Activated T-cell treated with anti-CD3 and anti-CD28 coated beads, Interleukin-2, amount 50 U/mL, for 72 hours (primary cell): ENCODE results near the gene C1QTNF9B. TPM values are rescaled to one million over a fixed set of nuclear protein-coding genes. Genes with fewer than 3 reads are reported as not detected.
"Not testable (repeated sequence)": the region's sequence is repeated elsewhere in the genome, so short reads cannot be mapped to it uniquely, and the experiment has no call there.

ENCODE experiments used
- ATAC-seq, 2 donors: fragments of 150-1000 bp; cut with Tn5 transposase; replicated peaks in 1 of 2; 2 replicates each; pipeline ENCODE4 v1.10.0; 2021; ENCODE audit warnings: moderate library complexity in 2 of 2, mild to moderate bottlenecking in 1 of 2
- DNase-seq, 2 donors: peaks; one replicate each; pipeline ENCODE4 v3.0.0; 2021 to 2022; ENCODE audit warnings: mixed read lengths in 1 of 2
- H3K27ac Mint-ChIP-seq: one replicate; pipeline ENCODE4 v1.8.0; 2022; ENCODE audit warnings: mild to moderate bottlenecking, moderate library complexity, mixed read lengths
- H3K27me3 Mint-ChIP-seq: one replicate; pipeline ENCODE4 v1.8.0; 2022; ENCODE audit warnings: low read depth, mixed read lengths
- H3K36me3 Mint-ChIP-seq, 2 donors: one replicate each; pipeline ENCODE4 v1.8.0; 2022; ENCODE audit warnings: mixed read lengths in 2 of 2, mild to moderate bottlenecking in 1 of 2; ENCODE audit not compliant: insufficient read depth in 2 of 2
- H3K4me1 Mint-ChIP-seq: one replicate; pipeline ENCODE4 v1.8.0; 2022; ENCODE audit warnings: low read depth, mixed read lengths
- H3K4me3 Mint-ChIP-seq, 2 donors: one replicate each; pipeline ENCODE4 v1.8.0; 2022; ENCODE audit warnings: mild to moderate bottlenecking in 2 of 2, mixed read lengths in 2 of 2, moderate library complexity in 2 of 2
- H3K9me3 Mint-ChIP-seq, 2 donors: one replicate each; pipeline ENCODE4 v1.8.0; 2022; ENCODE audit warnings: mixed read lengths in 2 of 2
- total RNA-seq, 2 donors: library from RNA; stranded (reverse); gene quantifications; one replicate each; pipeline ENCODE4 v1.2.3, GENCODE V29; 2022

C1QTNF9B gene
- total RNA-seq, 2 donors from 2014 or later, result not detected

DNA sequence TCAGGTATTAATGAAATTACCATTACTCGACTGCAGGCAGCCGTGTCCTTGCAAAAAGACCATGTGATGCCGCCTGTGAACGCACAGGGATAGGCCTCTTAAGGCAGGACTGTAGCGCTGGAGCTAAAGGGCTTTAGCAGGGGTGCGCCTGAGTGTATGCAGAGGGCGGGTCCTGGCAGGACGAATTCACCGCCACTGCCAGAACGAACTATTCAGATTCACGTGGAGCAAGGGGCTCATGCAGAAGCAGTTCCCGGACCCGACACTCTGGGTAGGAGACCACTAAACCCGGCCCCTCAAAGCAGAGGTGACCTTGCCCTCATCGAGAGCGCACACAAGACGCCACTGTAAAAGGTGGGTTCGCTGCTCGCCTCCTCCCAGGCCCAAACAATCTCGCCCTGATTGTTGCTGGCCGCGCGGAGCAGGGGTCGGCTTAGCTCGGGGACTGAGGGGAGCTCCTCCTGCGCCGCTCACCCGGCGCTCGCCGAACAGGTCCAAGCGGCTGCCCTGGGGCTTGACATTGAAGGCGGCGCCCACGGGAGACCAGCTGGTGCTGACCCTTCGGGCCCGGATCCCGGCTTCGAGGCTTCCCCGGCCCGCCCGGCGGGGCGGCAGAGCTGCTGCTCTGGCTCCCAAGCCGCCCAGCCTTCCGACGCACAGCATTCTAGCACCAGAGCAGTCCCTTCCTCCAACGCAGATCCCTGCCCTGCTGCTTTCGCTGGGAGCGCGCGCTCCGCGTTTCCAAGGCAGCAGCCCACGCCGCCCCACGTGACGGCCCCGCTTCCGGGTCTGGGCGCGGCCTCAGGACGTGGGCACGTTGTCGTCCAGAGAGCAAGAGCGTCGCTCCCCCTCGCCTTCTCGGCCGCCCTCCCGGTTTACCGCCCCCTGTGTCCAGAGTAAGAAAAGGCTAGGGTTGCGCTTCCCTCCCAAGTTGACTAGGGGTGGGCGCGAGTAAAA lies 8.4 kb downstream of the C1QTNF9B start, which contains the start of gene MIPEP:
Gene MIPEP, minus strand, starts transcription at position 743 of the 957 bp plus-strand sequence. Its CDS starts 80 bp downstream, at position 663.
- H3K27ac Mint-ChIP-seq, result peak within 1 kb of the TSS; percentile 62
- no peaks in the 10 kb centered on the region for H3K9me3 Mint-ChIP-seq
- peak; percentile 96 to 97 for ATAC-seq
- H3K4me1 Mint-ChIP-seq, result peaks cover 27% of the 10 kb centered on the region
- no peaks in the 10 kb centered on the region for H3K27me3 Mint-ChIP-seq
- peaks cover 0 to 3% of the 10 kb centered on the region in 2 donors for H3K36me3 Mint-ChIP-seq
- H3K4me3 Mint-ChIP-seq, result peak within 1 kb of the TSS; percentile 81 to 95
- DNase-seq, result peak; percentile 93 to 94

DNA sequence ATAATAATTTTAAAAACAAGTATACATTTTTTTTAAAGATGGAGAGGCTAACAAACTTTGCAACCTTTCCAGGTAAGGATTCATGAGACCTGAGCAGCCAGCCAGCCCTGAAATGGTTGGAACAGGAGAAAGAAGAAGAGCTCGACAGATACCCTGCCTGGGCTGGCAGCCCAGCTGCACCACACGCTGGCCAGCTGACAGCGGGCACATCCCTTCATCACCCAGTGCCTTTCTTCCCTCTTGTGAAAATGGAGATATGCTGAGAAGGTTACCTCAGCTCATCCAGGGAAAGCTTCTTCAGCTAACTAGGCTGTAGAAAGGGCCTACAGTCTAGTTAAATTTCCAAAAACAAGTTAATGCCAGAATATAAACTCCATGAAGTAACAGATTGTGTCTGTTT lies 12.9 kb downstream of the C1QTNF9B start:
- not testable (repeated sequence) for H3K9me3 Mint-ChIP-seq, ATAC-seq
- H3K4me1 Mint-ChIP-seq, result peaks cover 15% of the 10 kb centered on the region

DNA sequence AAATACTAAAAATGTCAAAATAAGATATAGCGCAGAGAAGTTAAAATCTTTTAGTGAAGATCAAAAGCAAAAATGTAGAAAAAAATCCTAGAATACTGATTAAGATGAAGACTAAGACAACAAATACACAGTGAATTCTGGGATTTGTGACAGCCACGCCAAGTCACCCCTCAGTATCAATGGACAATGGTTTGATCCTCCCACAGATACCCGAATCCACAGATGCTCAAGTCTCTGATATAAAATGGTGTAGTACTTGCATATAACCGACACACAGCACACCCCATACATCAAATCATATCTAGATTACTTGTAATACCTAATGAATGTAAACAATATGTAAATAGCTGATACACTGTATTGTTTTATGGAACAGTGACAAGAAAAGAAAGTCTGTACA lies 14.0 kb downstream of the C1QTNF9B start:
- peaks cover 0 to 6% of the 10 kb centered on the region in 2 donors for H3K36me3 Mint-ChIP-seq
- ATAC-seq, result no peak

More for the DNA sequence above, 12.9 kb downstream of the C1QTNF9B start:
- DNase-seq, H3K27ac Mint-ChIP-seq, H3K27me3 Mint-ChIP-seq, H3K36me3 Mint-ChIP-seq, H3K4me3 Mint-ChIP-seq: not testable (repeated sequence)

DNA sequence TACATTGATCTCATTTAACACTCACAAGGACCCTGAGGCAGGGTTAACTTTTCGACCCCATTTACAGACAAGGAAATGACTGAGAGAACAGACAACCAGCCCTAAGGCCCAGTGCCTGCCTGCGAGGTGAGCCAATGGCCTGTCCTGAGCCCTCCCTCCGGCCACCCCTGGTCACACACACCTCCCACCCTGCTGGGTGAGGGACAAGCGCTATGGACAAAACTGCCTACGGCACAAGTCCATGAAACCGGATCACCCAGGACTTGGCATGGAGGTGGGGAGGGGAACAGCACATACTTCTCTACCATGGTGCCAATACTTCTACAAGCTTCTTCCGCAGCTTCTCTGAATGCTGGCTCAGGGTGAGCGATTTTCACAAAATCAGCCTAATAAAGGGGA lies 15.9 kb downstream of the C1QTNF9B start:
- H3K27me3 Mint-ChIP-seq, DNase-seq, H3K9me3 Mint-ChIP-seq, H3K4me1 Mint-ChIP-seq, H3K4me3 Mint-ChIP-seq, H3K27ac Mint-ChIP-seq, ATAC-seq, H3K36me3 Mint-ChIP-seq: not testable (repeated sequence)

More for the DNA sequence above, 14.0 kb downstream of the C1QTNF9B start:
- Mint-ChIP-seq H3K27ac (no peak overlapping the region), H3K9me3 (no peaks in the 10 kb centered on the region), H3K27me3 (no peaks in the 10 kb centered on the region), H3K4me3 (no peak overlapping the region), H3K4me1 (peaks cover 11% of the 10 kb centered on the region)
- no peak for DNase-seq

DNA sequence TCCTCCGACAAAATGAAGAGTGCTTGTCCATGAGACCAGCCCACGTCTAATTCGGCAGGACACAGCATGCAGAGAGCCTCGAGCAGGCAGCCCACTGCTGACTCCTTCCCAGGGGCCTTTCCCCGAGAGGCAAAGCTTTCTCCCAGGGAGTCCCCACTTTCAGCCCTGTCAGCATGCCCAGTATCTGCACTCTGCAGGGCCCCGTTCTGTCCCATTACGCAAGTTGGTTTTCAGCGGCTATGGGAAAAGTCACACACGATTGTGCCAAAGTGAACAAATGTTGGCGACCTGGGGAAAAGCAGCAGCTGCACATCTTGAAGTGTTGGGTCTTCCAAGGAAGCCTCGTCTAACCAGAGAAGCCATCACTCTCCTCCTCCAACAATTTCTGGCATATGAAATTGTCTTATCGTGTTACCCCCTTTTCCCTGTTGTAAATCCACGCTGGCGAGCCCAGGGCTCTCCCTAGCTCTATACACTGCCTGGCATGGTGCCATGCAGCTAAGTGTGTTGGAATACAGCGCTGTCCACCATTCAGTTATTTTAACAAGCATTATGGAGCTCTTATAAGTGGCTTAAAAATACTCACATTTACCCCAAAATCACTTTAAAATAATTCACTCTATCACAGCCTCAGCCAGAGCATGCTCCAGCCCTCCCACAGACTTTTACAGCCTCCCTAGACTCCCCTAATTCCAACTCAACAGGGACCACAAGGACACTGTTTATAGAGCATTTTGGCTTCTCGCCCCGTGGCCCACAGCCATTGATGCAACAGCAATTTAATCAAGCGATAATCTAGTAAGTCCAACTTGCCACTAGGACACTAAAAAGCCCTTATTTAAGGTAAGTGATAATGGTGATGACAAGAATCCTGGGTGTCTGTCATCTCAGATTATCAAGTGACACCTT lies 16.6 kb downstream of the C1QTNF9B start:
- not testable (repeated sequence) for H3K27ac Mint-ChIP-seq, H3K4me1 Mint-ChIP-seq, H3K4me3 Mint-ChIP-seq, H3K9me3 Mint-ChIP-seq, DNase-seq, H3K36me3 Mint-ChIP-seq, H3K27me3 Mint-ChIP-seq, ATAC-seq

DNA sequence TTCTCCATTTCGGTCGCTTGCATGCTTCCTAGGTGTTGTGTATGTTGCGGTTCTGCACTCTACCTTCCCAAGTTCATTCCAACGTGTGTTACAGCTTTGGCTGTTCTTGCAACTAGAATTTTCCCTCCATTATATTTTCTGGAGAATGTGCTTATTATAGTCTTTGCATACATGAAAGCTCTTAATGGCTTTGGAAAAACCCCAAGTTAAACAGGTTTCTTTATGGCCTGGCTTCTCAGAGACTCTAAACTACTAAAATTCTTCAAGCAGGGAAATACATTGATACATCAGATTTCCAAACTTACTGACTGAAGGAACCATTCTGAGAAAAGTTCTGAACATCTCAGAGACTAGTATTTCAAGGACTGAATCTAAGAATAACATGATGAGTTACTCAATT lies 20.0 kb downstream of the C1QTNF9B start:
- no peak overlapping the region for H3K4me3 Mint-ChIP-seq
- no peaks in the 10 kb centered on the region for H3K36me3 Mint-ChIP-seq
- H3K4me1 Mint-ChIP-seq, result no peaks in the 10 kb centered on the region
- H3K27ac Mint-ChIP-seq, result no peak overlapping the region
- H3K9me3 Mint-ChIP-seq, result no peaks in the 10 kb centered on the region
- ATAC-seq, result no peak
- DNase-seq, result no peak
- H3K27me3 Mint-ChIP-seq, result no peaks in the 10 kb centered on the region

DNA sequence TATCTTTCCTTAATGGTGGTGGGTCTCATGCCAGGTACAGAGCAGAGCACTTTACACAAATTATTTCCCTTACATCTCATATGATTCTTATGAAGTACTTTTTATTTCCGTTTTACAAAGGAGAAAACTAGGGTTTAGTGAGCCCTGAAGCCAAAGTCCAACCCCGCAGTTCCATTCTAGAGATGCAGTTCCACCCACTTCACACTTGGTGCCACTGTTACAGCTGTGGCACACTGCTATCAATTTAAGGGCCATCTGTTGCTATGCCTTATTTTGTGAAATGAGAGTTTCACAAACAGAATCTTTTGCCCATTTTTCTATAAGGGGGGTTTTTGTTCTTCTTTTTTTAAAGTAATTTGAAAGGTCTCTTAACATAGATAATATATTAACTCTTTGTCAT lies 21.0 kb downstream of the C1QTNF9B start:
- no peak overlapping the region for H3K27ac Mint-ChIP-seq
- no peaks in the 10 kb centered on the region for H3K9me3 Mint-ChIP-seq
- H3K4me3 Mint-ChIP-seq, result no peak overlapping the region
- H3K36me3 Mint-ChIP-seq, result no peaks in the 10 kb centered on the region
- DNase-seq, result no peak
- no peaks in the 10 kb centered on the region for H3K27me3 Mint-ChIP-seq
- H3K4me1 Mint-ChIP-seq, result no peaks in the 10 kb centered on the region
- no peak for ATAC-seq

DNA sequence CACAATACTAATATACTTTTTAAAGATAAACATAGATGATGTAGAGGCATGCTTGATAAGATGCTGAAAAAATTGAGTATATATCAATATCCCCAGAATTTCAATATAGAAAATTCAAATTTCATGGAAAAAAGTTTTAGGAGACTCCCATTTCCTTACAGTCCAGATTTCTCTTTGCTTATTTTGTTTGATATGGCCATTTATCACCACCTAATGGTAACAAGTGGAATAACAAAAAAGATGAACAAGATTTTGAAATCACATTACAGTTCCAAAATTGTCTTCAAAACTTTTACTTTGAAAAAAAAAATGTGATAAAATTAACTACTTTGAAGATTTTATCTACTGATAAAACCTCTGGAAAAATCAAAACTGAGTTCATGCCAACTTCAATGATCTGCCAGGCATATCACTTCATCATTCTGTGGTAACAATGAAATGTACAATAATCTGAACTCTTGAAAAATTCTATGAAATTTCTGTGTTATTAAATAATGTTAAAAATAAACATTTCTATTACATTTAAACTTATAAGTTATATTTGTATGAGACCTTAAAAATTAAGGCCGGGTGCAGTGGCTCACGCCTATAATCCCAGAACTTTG lies 25.6 kb downstream of the C1QTNF9B start:
- Mint-ChIP-seq H3K9me3 (no peaks in the 10 kb centered on the region), H3K36me3 (no peaks in the 10 kb centered on the region), H3K27ac (no peak overlapping the region), H3K4me1 (no peaks in the 10 kb centered on the region), H3K4me3 (no peak overlapping the region), H3K27me3 (no peaks in the 10 kb centered on the region)
- DNase-seq (no peak), ATAC-seq (no peak)

DNA sequence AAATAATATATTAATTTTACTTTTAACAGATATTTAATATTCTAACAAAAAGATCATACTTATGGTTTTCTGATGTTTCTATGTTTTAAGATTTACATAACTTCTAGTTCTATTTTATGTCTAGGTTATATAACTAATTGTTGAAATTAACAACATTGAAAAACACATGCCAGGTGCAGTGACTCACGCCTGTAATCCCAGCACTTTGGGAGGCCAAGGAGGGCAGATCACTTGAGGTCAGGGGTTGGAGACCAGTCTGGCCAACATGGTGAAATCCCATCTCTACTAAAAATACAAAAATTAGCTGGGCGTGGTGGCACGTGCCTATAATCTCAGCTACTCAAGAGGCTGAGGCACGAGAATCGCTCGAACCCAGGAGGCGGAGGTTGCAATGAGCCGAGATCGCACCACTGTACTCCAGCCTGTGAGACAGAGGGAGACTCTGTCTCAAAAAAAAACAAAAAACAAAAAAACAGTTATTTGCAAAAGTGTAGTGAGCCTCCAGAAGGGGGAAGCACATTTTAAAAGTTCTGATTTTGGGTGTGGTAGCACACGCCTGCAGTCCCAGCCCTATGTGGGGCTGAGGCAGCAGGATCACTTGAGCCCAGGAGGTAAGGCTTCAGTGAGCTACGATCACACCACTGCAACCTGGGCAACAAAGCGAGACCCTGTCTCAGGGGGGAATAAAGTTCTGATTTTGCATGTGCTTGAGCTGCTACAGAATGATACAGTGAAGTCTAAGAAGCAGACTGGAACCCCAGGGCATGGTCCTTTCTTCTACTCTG lies 26.8 kb downstream of the C1QTNF9B start:
- Mint-ChIP-seq H3K4me3 (no peak overlapping the region), H3K9me3 (no peaks in the 10 kb centered on the region), H3K4me1 (no peaks in the 10 kb centered on the region), H3K27me3 (no peaks in the 10 kb centered on the region), H3K36me3 (no peaks in the 10 kb centered on the region), H3K27ac (no peak overlapping the region)
- DNase-seq (no peak), ATAC-seq (no peak)

DNA sequence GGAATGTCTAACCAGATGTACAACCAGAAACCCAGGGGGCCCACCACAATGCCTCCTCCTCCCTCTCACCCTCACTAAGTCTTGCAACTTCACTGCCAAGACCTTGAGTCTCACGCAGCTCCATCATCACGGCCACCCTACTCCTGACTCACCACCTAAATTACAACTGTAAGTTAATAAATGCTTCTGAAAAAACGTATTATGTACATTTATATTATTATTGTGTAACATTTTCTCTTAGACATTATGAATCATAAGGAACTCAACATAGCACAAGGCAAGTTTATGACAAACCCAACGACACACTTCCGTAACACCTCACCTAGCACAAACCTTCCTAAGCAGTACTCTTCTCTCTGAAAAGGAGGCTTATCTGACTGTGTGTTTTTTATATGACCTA lies 28.8 kb downstream of the C1QTNF9B start:
- no peaks in the 10 kb centered on the region for H3K9me3 Mint-ChIP-seq
- H3K4me3 Mint-ChIP-seq, result no peak overlapping the region
- no peaks in the 10 kb centered on the region for H3K36me3 Mint-ChIP-seq
- no peaks in the 10 kb centered on the region for H3K27me3 Mint-ChIP-seq
- H3K4me1 Mint-ChIP-seq, result no peaks in the 10 kb centered on the region
- no peak overlapping the region for H3K27ac Mint-ChIP-seq
- no peak for ATAC-seq
- DNase-seq, result no peak

DNA sequence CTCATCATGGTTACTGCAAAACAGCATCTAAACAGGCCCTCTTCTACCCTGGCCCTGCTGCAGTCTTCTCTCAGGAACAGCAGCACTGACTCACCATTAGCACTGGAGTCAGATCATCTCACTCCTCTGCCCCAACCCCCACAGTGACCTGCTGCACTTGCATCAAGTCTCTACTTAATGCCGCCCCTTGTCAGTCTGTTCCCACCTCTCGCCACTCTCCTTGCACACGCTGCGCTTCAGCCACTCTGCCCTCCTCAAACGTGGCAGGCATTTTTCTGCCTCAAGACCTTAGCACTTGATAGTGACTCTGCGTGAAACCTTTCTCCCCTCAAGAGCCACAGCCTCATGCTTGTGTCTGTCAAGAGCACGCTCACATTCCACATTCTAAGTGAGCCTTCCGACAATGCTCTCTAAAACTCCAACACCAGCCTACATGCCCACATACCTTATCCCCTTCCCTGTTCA lies 30.2 kb downstream of the C1QTNF9B start:
- ATAC-seq (no peak), DNase-seq (no peak)
- Mint-ChIP-seq H3K27me3 (no peaks in the 10 kb centered on the region), H3K36me3 (no peaks in the 10 kb centered on the region), H3K4me3 (no peak overlapping the region), H3K4me1 (no peaks in the 10 kb centered on the region), H3K9me3 (no peaks in the 10 kb centered on the region), H3K27ac (no peak overlapping the region)

DNA sequence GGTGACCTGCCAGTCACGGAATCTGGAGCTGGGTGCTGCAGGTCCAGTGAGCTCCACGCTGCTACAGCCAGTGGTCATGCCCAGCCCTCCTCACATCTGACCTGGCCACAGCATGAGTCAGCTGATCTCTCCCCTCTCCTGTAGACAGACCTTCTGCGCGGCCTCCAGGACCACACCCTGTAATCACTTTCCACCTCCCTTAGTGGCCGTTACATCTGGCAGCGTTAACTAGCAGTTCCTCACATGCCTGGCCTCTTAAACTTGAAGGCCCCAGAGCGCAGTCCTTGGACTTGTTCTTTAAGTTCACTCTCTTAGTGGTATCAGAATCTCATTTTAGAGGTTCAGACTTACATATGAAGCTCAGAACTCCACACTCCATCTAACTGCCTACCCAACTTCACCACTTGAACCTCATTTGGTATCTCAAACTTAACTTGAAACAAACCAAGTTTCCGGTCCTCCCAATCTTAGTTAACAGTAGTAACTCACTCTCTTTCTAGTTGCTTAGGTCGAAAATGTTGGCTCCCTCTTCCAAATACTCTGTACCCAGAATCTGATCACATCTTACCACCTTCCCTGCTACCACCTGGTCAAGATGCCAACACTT lies 30.8 kb downstream of the C1QTNF9B start:
- ATAC-seq, result no peak
- Mint-ChIP-seq H3K4me3 (no peak overlapping the region), H3K27ac (no peak overlapping the region), H3K4me1 (no peaks in the 10 kb centered on the region), H3K36me3 (no peaks in the 10 kb centered on the region), H3K27me3 (no peaks in the 10 kb centered on the region), H3K9me3 (no peaks in the 10 kb centered on the region)
- no peak for DNase-seq
